Measurements from ENCODE around the gene KIF2C. TPM values are rescaled to one million over a fixed set of nuclear protein-coding genes. Genes with fewer than 3 reads are reported as not detected.

KIF2C gene
- 1 to 10 TPM in 1 of 3 donors, under 1 TPM in 2; 0.73 to 2.6 (median 0.98) TPM for total RNA-seq

GRCh38 chr1:44739307-44740178, at the start of gene KIF2C:
Gene KIF2C, plus strand, starts transcription at chr1:44739837. Its CDS starts 96 bp downstream, at chr1:44739933.
- Histone ChIP-seq H3K27ac (peak within 1 kb of the TSS; percentile 83 to 86), H3K27me3 (no peaks in the 10 kb centered on the region), H3K36me3 (no peaks in the 10 kb centered on the region), H3K4me1 (peaks cover 0 to 6% of the 10 kb centered on the region in 2 donors), H3K4me3 (peak within 1 kb of the TSS; percentile 47 to 64 (median 56)), H3K9me3 (no peaks in the 10 kb centered on the region)
- TF ChIP-seq, protein P1, sequence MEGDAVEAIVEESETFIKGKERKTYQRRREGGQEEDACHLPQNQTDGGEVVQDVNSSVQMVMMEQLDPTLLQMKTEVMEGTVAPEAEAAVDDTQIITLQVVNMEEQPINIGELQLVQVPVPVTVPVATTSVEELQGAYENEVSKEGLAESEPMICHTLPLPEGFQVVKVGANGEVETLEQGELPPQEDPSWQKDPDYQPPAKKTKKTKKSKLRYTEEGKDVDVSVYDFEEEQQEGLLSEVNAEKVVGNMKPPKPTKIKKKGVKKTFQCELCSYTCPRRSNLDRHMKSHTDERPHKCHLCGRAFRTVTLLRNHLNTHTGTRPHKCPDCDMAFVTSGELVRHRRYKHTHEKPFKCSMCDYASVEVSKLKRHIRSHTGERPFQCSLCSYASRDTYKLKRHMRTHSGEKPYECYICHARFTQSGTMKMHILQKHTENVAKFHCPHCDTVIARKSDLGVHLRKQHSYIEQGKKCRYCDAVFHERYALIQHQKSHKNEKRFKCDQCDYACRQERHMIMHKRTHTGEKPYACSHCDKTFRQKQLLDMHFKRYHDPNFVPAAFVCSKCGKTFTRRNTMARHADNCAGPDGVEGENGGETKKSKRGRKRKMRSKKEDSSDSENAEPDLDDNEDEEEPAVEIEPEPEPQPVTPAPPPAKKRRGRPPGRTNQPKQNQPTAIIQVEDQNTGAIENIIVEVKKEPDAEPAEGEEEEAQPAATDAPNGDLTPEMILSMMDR (IDR thresholded peaks at IDR 0.05): no peak
- TF ChIP-seq POLR2A (IDR thresholded peaks at IDR 0.05) (peak; percentile 58), POLR2AphosphoS5 (IDR thresholded peaks at IDR 0.05) (peak; percentile 60 to 92 (median 82))
- peak; percentile 95 for DNase-seq (ENCODE audit: low spot score in 2 of 2)
- intact Hi-C loops (cut with DNase I; ENCODE audit: low total_unique reads): loop anchor here (5.0 kb wide), 1 partner anchor 882 kb away; no protein-coding TSS in a partner anchor

GRCh38 chr1:44693159-44693558, 46.5 kb upstream of the KIF2C start:
- TF ChIP-seq POLR2A (IDR thresholded peaks at IDR 0.05): no peak
- TF ChIP-seq, protein P1 (IDR thresholded peaks at IDR 0.05): no peak
- TF ChIP-seq POLR2AphosphoS5 (IDR thresholded peaks at IDR 0.05): no peak
- no peak overlapping the region for H3K27ac ChIP-seq

GRCh38 chr1:44693900-44694299, 45.7 kb upstream of the KIF2C start:
- Histone ChIP-seq H3K27ac (no peak overlapping the region), H3K9me3 (no peaks in the 10 kb centered on the region), H3K4me1 (no peaks in the 10 kb centered on the region), H3K27me3 (no peaks in the 10 kb centered on the region), H3K4me3 (no peak overlapping the region), H3K36me3 (no peaks in the 10 kb centered on the region)
- TF ChIP-seq POLR2A (IDR thresholded peaks at IDR 0.05) (no peak), POLR2AphosphoS5 (IDR thresholded peaks at IDR 0.05) (no peak)
- TF ChIP-seq, protein P1 (IDR thresholded peaks at IDR 0.05): no peak
- intact Hi-C loops (cut with DNase I; ENCODE audit: low total_unique reads): no loop called here
- no peak for DNase-seq (ENCODE audit: low spot score in 2 of 2)

More at GRCh38 chr1:44693159-44693558, 46.5 kb upstream of the KIF2C start:
- Histone ChIP-seq H3K4me1 (no peaks in the 10 kb centered on the region), H3K4me3 (no peak overlapping the region), H3K27me3 (no peaks in the 10 kb centered on the region), H3K36me3 (no peaks in the 10 kb centered on the region), H3K9me3 (no peaks in the 10 kb centered on the region)
- intact Hi-C loops (cut with DNase I; ENCODE audit: low total_unique reads): no loop called here
- DNase-seq (ENCODE audit: low spot score in 2 of 2): no peak

GRCh38 chr1:44694863-44695478, 44.7 kb upstream of the KIF2C start:
- Histone ChIP-seq H3K4me3 (no peak overlapping the region), H3K9me3 (no peaks in the 10 kb centered on the region), H3K27ac (no peak overlapping the region), H3K36me3 (no peaks in the 10 kb centered on the region), H3K4me1 (no peaks in the 10 kb centered on the region), H3K27me3 (no peaks in the 10 kb centered on the region)
- no peak for DNase-seq (ENCODE audit: low spot score in 2 of 2)
- intact Hi-C loops (cut with DNase I; ENCODE audit: low total_unique reads): no loop called here
- no peak for TF ChIP-seq POLR2A (IDR thresholded peaks at IDR 0.05)
- no peak for TF ChIP-seq POLR2AphosphoS5 (IDR thresholded peaks at IDR 0.05)
- TF ChIP-seq, protein P1 (IDR thresholded peaks at IDR 0.05): no peak

GRCh38 chr1:44695671-44696070, 44.0 kb upstream of the KIF2C start:
- H3K27ac ChIP-seq: no peak overlapping the region
- no peaks in the 10 kb centered on the region for H3K27me3 ChIP-seq
- TF ChIP-seq, protein P1 (IDR thresholded peaks at IDR 0.05): no peak
- TF ChIP-seq POLR2A (IDR thresholded peaks at IDR 0.05): no peak
- no peak for TF ChIP-seq POLR2AphosphoS5 (IDR thresholded peaks at IDR 0.05)
- H3K4me3 ChIP-seq: no peak overlapping the region
- no peak for DNase-seq (ENCODE audit: low spot score in 2 of 2)
- no peaks in the 10 kb centered on the region for H3K9me3 ChIP-seq
- intact Hi-C loops (cut with DNase I; ENCODE audit: low total_unique reads): no loop called here
- no peaks in the 10 kb centered on the region for H3K36me3 ChIP-seq
- no peaks in the 10 kb centered on the region for H3K4me1 ChIP-seq
